ENCODE measurements around the gene ZFP37.
"Not testable (repeated sequence)": the region's sequence is repeated elsewhere in the genome, so short reads cannot be mapped to it uniquely, and the experiment has no call there.

The ZFP37 gene
- long read RNA-seq = 0 reads

DNA sequence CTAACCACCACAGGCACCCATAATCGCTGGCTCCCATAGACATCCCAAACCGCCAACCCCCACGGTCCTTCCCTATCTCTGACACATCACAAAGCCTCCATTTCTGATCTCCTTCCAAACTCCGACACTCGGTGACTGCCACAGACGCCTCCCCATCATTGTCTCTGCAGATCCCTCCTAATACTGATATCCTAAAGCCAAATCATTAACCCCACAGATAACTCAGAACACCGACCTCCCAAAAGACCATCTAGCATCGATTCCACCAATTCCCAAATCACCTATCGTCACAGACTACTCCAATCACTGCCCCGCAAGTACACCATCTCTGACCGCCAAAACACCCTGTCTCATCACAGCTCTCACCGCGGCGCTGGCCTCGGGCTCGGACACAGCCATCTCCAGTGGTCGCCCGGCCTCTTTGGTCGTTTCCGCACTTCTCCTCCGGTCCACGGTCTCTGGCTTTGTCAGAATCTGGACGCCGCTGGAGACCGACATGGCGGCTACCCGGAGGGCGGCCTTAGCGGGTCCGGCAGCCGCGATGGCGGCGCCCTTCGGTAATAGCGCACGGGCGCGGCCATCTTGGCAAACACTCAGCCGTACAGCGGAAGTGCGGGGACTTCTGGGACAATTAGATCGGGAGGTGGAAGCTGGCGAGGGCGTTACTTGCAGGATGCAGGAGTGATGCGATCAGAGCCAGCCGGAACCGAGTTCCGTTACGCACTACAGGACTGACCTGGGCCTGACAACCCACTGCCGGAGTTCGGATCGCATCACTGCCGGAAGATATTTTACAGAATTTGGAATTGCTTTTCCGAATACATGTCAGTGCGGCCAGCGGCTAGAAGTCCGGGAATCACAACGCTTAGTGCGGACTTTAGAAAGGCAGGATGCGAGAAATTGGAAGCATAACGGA lies at the start of gene ZFP37:
Gene ZFP37 (minus strand): TSS at position 534 of the 916 bp plus-strand sequence. CDS start 36 bp downstream, at position 498.
- DNase-seq (ENCODE audit: low read depth in 1 of 2, low spot score in 1 of 2) = peak; percentile 89 to 90
- Histone ChIP-seq H3K27me3 (ENCODE audit: insufficient read depth, poor library complexity, severe bottlenecking) (no peaks in the 10 kb centered on the region), H3K27ac (replicated peaks) (peak within 1 kb of the TSS; percentile 25), H3K4me3 (replicated peaks; ENCODE audit: insufficient read depth, low read length) (peak within 1 kb of the TSS; percentile 90)
- peak; percentile 66; the same call in 1 of the 2 replicates for TF ChIP-seq SPI1 (IDR thresholded peaks at IDR 0.05; ENCODE audit: borderline replicate concordance, low read depth)
- TF ChIP-seq, protein P1, sequence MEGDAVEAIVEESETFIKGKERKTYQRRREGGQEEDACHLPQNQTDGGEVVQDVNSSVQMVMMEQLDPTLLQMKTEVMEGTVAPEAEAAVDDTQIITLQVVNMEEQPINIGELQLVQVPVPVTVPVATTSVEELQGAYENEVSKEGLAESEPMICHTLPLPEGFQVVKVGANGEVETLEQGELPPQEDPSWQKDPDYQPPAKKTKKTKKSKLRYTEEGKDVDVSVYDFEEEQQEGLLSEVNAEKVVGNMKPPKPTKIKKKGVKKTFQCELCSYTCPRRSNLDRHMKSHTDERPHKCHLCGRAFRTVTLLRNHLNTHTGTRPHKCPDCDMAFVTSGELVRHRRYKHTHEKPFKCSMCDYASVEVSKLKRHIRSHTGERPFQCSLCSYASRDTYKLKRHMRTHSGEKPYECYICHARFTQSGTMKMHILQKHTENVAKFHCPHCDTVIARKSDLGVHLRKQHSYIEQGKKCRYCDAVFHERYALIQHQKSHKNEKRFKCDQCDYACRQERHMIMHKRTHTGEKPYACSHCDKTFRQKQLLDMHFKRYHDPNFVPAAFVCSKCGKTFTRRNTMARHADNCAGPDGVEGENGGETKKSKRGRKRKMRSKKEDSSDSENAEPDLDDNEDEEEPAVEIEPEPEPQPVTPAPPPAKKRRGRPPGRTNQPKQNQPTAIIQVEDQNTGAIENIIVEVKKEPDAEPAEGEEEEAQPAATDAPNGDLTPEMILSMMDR (IDR thresholded peaks at IDR 0.05; ENCODE audit: insufficient read depth, low read length) = no peak
- TF ChIP-seq, protein P2, sequence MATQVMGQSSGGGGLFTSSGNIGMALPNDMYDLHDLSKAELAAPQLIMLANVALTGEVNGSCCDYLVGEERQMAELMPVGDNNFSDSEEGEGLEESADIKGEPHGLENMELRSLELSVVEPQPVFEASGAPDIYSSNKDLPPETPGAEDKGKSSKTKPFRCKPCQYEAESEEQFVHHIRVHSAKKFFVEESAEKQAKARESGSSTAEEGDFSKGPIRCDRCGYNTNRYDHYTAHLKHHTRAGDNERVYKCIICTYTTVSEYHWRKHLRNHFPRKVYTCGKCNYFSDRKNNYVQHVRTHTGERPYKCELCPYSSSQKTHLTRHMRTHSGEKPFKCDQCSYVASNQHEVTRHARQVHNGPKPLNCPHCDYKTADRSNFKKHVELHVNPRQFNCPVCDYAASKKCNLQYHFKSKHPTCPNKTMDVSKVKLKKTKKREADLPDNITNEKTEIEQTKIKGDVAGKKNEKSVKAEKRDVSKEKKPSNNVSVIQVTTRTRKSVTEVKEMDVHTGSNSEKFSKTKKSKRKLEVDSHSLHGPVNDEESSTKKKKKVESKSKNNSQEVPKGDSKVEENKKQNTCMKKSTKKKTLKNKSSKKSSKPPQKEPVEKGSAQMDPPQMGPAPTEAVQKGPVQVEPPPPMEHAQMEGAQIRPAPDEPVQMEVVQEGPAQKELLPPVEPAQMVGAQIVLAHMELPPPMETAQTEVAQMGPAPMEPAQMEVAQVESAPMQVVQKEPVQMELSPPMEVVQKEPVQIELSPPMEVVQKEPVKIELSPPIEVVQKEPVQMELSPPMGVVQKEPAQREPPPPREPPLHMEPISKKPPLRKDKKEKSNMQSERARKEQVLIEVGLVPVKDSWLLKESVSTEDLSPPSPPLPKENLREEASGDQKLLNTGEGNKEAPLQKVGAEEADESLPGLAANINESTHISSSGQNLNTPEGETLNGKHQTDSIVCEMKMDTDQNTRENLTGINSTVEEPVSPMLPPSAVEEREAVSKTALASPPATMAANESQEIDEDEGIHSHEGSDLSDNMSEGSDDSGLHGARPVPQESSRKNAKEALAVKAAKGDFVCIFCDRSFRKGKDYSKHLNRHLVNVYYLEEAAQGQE (IDR thresholded peaks at IDR 0.05; ENCODE audit: insufficient replicate concordance, low read depth) = peak; percentile 12
- TF ChIP-seq GABPA (IDR thresholded peaks at IDR 0.05; ENCODE audit: low read depth) = no peak
- peak; percentile 63; the same call in 1 of the 2 replicates for TF ChIP-seq POLR2AphosphoS5 (IDR thresholded peaks at IDR 0.05; ENCODE audit: low read depth)

DNA sequence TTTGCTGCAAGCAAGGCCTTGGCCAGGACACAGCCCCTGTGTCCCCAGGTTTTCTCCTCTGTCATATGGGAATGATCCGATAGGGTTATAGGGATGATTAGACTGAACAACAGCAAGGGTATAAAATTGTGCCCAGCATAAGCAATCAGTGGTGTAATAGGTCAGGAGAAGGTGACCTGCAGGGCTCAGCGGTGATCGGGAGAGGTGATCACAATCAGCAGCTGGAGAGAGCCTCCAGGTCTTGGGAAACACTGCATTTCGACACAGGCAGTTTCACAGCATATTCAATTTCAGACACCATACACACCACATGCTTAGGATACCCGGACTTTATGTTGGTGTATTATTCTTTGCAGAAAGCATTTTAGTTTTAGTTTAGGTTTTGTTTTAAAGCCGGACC lies 48.8 kb upstream of the ZFP37 start:
- not testable (repeated sequence) for H3K27ac ChIP-seq (replicated peaks); DNase-seq (ENCODE audit: low read depth in 1 of 2, low spot score in 1 of 2); H3K27me3 ChIP-seq (ENCODE audit: insufficient read depth, poor library complexity, severe bottlenecking); H3K4me3 ChIP-seq (replicated peaks; ENCODE audit: insufficient read depth, low read length)

DNA sequence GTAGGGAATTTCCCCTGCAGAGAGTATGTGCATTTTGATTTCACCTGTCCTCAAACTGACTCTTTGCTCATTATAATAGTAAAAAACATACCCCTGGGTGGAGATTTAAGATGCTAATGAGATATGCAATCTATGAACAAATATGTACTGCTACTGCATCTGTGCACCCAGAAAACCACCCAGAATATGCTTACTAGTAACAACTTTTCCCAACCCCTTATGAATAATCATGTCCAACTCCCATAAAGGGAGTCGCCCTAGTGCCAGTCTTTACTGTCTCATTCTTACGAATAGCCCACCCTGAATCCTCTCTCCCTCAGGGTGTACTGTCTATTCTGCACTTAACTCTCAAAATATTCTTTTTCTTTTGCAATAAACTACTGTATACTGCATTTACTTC lies 39.0 kb upstream of the ZFP37 start:
- Histone ChIP-seq H3K4me3 (replicated peaks; ENCODE audit: insufficient read depth, low read length) (no peak overlapping the region), H3K27ac (replicated peaks) (no peak overlapping the region), H3K27me3 (ENCODE audit: insufficient read depth, poor library complexity, severe bottlenecking) (peaks cover 3% of the 10 kb centered on the region)
- DNase-seq (ENCODE audit: low read depth in 1 of 2, low spot score in 1 of 2) = no peak
- TF ChIP-seq, protein P1 (IDR thresholded peaks at IDR 0.05; ENCODE audit: insufficient read depth, low read length) = no peak
- no peak for TF ChIP-seq SPI1 (IDR thresholded peaks at IDR 0.05; ENCODE audit: borderline replicate concordance, low read depth)
- TF ChIP-seq, protein P2 (IDR thresholded peaks at IDR 0.05; ENCODE audit: insufficient replicate concordance, low read depth) = no peak
- TF ChIP-seq POLR2AphosphoS5 (IDR thresholded peaks at IDR 0.05; ENCODE audit: low read depth) = no peak
- TF ChIP-seq GABPA (IDR thresholded peaks at IDR 0.05; ENCODE audit: low read depth) = no peak

DNA sequence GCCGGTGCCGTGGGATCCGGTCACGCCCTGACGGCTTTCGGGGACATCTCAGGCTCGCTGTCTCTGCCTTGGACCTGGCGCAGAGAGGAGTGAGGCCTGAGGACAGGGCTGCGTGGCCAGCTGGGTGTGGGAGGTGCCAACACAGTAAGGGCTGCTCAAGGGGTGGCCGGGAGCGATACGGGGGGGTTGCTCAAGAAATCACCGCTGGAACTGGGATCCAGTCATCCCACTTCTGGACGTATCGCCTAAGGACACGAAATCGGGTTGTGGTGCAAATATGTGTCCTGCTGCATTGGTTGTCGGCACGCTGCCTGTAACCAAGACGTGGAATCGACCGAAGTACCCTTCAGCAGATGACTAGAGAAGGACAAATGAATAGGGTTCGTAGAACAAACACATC lies 33.4 kb upstream of the ZFP37 start:
- H3K4me3 ChIP-seq (replicated peaks; ENCODE audit: insufficient read depth, low read length); DNase-seq (ENCODE audit: low read depth in 1 of 2, low spot score in 1 of 2); H3K27me3 ChIP-seq (ENCODE audit: insufficient read depth, poor library complexity, severe bottlenecking); H3K27ac ChIP-seq (replicated peaks): not testable (repeated sequence)

DNA sequence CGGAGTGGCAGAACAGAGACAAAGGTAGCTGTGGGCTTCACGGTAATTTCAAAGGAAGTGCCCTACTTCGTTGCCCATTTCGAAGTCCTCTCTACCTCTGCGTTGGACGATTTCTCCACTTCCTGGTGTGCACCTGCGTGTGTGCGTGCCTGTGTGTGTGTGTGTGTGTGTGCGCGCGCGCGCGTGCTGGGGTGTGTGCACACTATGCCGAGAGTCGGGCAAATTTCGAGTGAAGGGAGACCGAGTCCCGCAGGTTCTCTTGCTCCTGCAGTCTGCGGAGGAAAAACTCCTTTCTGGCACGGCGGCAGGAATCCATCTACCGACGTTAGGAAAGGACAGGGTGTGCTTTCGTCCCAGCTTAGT lies 32.6 kb upstream of the ZFP37 start:
- H3K27me3 ChIP-seq (ENCODE audit: insufficient read depth, poor library complexity, severe bottlenecking); H3K4me3 ChIP-seq (replicated peaks; ENCODE audit: insufficient read depth, low read length); DNase-seq (ENCODE audit: low read depth in 1 of 2, low spot score in 1 of 2); H3K27ac ChIP-seq (replicated peaks): not testable (repeated sequence)

DNA sequence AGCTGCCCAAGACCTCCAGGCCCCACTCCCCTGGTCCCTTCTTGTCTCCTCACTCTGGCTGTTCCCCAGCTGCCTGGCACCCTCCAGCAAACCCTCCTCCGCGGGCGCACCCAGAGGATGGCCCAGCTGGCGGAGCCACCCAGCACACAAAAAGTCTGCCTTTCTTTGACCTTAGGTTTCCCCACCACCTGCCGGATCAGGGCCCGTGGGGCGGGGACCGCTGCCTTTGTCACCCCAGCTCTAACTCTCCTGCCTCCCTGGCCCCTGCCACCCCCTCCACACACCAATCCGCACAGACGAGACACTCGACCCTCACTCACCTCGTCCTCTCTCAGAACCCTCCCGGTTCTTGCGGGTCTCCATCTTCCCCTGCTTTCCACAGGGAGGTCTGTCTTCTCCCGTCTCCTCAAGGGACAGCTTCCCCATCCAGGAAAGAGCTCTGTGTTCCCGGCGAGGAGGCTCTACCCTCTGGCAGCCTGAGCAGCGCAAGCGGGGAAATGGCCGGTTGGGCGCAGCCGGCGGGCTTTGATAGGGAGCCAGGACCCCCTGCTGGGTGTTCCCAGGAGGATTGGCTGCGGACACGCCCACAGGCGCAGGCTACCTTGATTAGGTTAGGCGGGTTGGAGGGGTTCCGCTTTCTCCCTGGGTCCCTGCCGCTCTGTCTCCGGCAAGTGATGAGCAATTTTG lies 32.1 kb upstream of the ZFP37 start:
- not testable (repeated sequence) for DNase-seq (ENCODE audit: low read depth in 1 of 2, low spot score in 1 of 2); H3K27ac ChIP-seq (replicated peaks); H3K4me3 ChIP-seq (replicated peaks; ENCODE audit: insufficient read depth, low read length); H3K27me3 ChIP-seq (ENCODE audit: insufficient read depth, poor library complexity, severe bottlenecking)

DNA sequence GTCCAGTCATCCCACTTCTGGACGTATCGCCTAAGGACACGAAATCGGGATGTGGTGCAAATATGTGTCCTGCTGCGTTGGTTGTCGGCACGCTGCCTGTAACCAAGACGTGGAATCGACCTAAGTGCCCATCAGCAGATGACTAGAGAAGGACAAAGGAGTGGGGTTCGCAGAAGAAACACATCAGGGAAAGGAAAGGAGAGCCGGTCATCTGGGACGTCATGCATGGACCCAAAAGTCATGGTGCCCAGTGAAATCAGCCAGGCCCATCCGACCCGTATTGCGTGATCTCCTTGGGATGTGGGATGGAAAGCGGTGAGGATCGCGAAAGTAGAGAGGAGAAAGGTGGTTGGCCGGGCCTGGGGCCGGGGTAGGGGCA lies 6.4 kb upstream of the ZFP37 start:
- H3K27ac ChIP-seq (replicated peaks); H3K27me3 ChIP-seq (ENCODE audit: insufficient read depth, poor library complexity, severe bottlenecking); H3K4me3 ChIP-seq (replicated peaks; ENCODE audit: insufficient read depth, low read length): not testable (repeated sequence)
- DNase-seq (ENCODE audit: low read depth in 1 of 2, low spot score in 1 of 2) = peak in 1 of 2 experiments; percentile 15

DNA sequence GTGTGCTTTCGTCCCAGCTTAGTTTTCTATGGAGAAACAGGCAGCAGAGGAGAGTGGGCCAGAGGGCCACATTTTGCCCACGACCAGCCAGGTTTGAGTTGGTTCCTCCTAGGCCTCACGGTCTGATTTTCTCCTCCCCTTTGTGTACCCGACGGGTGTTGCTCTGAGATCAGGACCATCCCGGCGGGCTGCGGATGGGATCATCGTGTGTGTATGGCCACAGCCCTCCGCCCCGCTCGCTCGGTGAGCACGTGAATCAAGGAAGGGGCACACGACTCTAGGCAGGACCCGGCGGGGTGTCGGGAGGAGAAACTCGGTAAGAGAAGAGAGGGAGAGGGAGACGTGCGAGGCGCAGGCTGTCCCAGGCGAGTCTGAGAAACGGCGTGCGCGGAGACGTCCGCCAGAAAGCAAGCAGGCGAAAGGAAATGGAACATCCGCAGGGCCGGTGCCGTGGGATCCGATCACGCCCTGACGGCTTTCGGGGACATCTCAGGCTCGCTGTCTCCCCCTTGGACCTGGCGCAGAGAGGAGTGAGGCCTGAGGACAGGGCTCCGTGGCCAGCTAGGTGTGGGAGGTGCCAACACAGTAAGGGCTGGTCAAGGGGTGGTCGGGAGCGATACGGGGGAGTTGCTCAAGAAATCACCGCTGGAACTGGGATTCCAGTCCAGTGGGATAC lies 5.9 kb upstream of the ZFP37 start:
- not testable (repeated sequence) for H3K27me3 ChIP-seq (ENCODE audit: insufficient read depth, poor library complexity, severe bottlenecking); DNase-seq (ENCODE audit: low read depth in 1 of 2, low spot score in 1 of 2); H3K27ac ChIP-seq (replicated peaks); H3K4me3 ChIP-seq (replicated peaks; ENCODE audit: insufficient read depth, low read length)

Data from HL-60 (cell line).